Fibroblast of lung (primary cell): Measurements from ENCODE around the gene JARID2. TPM values are rescaled to one million over a fixed set of nuclear protein-coding genes. Genes with fewer than 3 reads are reported as not detected.

Experiments
- DNase-seq, 2 donors: peaks; one replicate each; pipeline versions ENCODE4 v3.0.0 to v3.0.0-alpha.2; 2010; ENCODE audit warnings: low read depth in 2 of 2
- H2AFZ ChIP-seq: 2 replicates; pipeline ENCODE4 v1.5.1; 2012; ENCODE audit warnings: low read length, control low read depth, inconsistent platforms
- H3K27ac ChIP-seq: 2 replicates; pipeline ENCODE4 v1.5.1; 2011; ENCODE audit warnings: low read length, control low read depth; ENCODE audit not compliant: insufficient read depth
- H3K27me3 ChIP-seq: 2 replicates; pipeline ENCODE4 v1.5.1; 2011; ENCODE audit warnings: mild to moderate bottlenecking, low read length; ENCODE audit not compliant: control insufficient read depth, insufficient read depth
- H3K36me3 ChIP-seq: 2 replicates; pipeline ENCODE4 v1.5.1; 2011; ENCODE audit warnings: low read length; ENCODE audit not compliant: control insufficient read depth, insufficient read depth
- H3K4me1 ChIP-seq: 2 replicates; pipeline ENCODE4 v1.5.1; 2011; ENCODE audit warnings: low read length; ENCODE audit not compliant: control insufficient read depth, insufficient read depth; ENCODE audit errors: extremely low read depth
- H3K4me2 ChIP-seq: 2 replicates; pipeline ENCODE4 v1.5.1; 2011; ENCODE audit warnings: low read length, control low read depth; ENCODE audit not compliant: insufficient read depth; ENCODE audit errors: extremely low read depth
- H3K4me3 ChIP-seq, 4 experiments: fragments of 200-600 bp in 1 of 4; sonication (generic) in 1 of 4; replicated peaks in 1 of 4; 2 replicates each; pipeline ENCODE4 v1.5.1; 2011 to 2016; ENCODE audit warnings: low read length in 4 of 4, low read depth in 3 of 4, mild to moderate bottlenecking in 3 of 4, control low read depth in 2 of 4, inconsistent platforms in 1 of 4, mixed read lengths in 1 of 4; ENCODE audit not compliant: insufficient read depth in 1 of 4; ENCODE audit errors: control extremely low read depth in 1 of 4
- H3K79me2 ChIP-seq: 2 replicates; pipeline ENCODE4 v1.5.1; 2012; ENCODE audit warnings: mild to moderate bottlenecking, low read length, inconsistent platforms; ENCODE audit not compliant: control insufficient read depth, insufficient read depth
- H3K9ac ChIP-seq: 2 replicates; pipeline ENCODE4 v1.5.1; 2011; ENCODE audit warnings: mild to moderate bottlenecking, low read length, control low read depth; ENCODE audit not compliant: insufficient read depth
- H3K9me3 ChIP-seq: 2 replicates; pipeline ENCODE4 v1.5.1; 2012; ENCODE audit warnings: low read depth, low read length; ENCODE audit not compliant: control insufficient read depth, insufficient read depth
- H4K20me1 ChIP-seq: 2 replicates; pipeline ENCODE4 v1.5.1; 2011; ENCODE audit warnings: low read length; ENCODE audit not compliant: control insufficient read depth, insufficient read depth; ENCODE audit errors: extremely low read depth
- EZH2 ChIP-seq: IDR thresholded peaks from 2 replicates; pipeline ENCODE4 v1.5.1; 2012; ENCODE audit warnings: low read length, control low read depth, mild to moderate bottlenecking; ENCODE audit errors: missing control alignments
- polyA plus RNA-seq, 2 donors: library from polyadenylated mRNA; depleted of rRNA in 1 of 2; stranded (reverse) in 1 of 2; unstranded in 1 of 2; fragments of >200 nt; gene quantifications; 2 replicates each; pipeline ENCODE4 v1.2.1, GENCODE V29; 2011 to 2012; ENCODE audit warnings: missing spikeins in 1 of 2
- total RNA-seq: library from RNA; depleted of rRNA; stranded (reverse); fragments of >200 nt; gene quantifications from 2 replicates; pipeline ENCODE4 v1.2.1, GENCODE V29; 2014
- TF ChIP-seq, protein P1 (sequence below), 2 donors: IDR thresholded peaks in 1 of 2; conservative IDR thresholded peaks in 1 of 2; 1 replicate in 1 of 2; 2 replicates in 1 of 2; pipeline ENCODE4 v1.5.1; 2011 to 2012; ENCODE audit warnings: low read length in 2 of 2, control low read depth in 1 of 2, inconsistent platforms in 1 of 2, low read depth in 1 of 2, mild to moderate bottlenecking in 1 of 2

Gene JARID2
- total and polyA plus RNA-seq, 2 donors (not counting 1 experiment from before 2014, with no cell fraction given) = 5.0 to 8.2 TPM

- H3K36me3 ChIP-seq = peaks cover 2% of the 10 kb centered on the region
- no peaks in the 10 kb centered on the region for H3K27me3 ChIP-seq
- no peaks in the 10 kb centered on the region for H3K4me1 ChIP-seq
- H3K4me3 ChIP-seq = no peak overlapping the region
- H3K9ac ChIP-seq = no peak overlapping the region
- no peaks in the 10 kb centered on the region for H3K9me3 ChIP-seq
- H3K79me2 ChIP-seq = no peaks in the 10 kb centered on the region
- H3K27ac ChIP-seq = no peak overlapping the region
- no peak overlapping the region for H3K4me2 ChIP-seq
- no peak overlapping the region for H2AFZ ChIP-seq
- no peaks in the 10 kb centered on the region for H4K20me1 ChIP-seq
- peak in 1 of 2 donors; percentile 59 for DNase-seq
- TF ChIP-seq, protein P1, sequence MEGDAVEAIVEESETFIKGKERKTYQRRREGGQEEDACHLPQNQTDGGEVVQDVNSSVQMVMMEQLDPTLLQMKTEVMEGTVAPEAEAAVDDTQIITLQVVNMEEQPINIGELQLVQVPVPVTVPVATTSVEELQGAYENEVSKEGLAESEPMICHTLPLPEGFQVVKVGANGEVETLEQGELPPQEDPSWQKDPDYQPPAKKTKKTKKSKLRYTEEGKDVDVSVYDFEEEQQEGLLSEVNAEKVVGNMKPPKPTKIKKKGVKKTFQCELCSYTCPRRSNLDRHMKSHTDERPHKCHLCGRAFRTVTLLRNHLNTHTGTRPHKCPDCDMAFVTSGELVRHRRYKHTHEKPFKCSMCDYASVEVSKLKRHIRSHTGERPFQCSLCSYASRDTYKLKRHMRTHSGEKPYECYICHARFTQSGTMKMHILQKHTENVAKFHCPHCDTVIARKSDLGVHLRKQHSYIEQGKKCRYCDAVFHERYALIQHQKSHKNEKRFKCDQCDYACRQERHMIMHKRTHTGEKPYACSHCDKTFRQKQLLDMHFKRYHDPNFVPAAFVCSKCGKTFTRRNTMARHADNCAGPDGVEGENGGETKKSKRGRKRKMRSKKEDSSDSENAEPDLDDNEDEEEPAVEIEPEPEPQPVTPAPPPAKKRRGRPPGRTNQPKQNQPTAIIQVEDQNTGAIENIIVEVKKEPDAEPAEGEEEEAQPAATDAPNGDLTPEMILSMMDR (conservative IDR thresholded peaks at IDR 0.05 in 1 of 2, IDR thresholded peaks at IDR 0.05 in 1 of 2; ENCODE audit: low read depth in 1 of 2, low read length in 2 of 2) = no peak
- no peak for TF ChIP-seq EZH2
These were observed 305.9 kb downstream of the JARID2 start for GRCh38 chr6:15551798-15552197.

- H3K4me1 ChIP-seq = no peaks in the 10 kb centered on the region
- no peaks in the 10 kb centered on the region for H3K27me3 ChIP-seq
- no peak overlapping the region for H3K4me2 ChIP-seq
- H2AFZ ChIP-seq = no peak overlapping the region
- no peak for DNase-seq
- no peaks in the 10 kb centered on the region for H3K79me2 ChIP-seq
- H3K9me3 ChIP-seq = no peaks in the 10 kb centered on the region
- H3K27ac ChIP-seq = no peak overlapping the region
- peaks cover 2% of the 10 kb centered on the region for H3K36me3 ChIP-seq
- H3K9ac ChIP-seq = no peak overlapping the region
- H4K20me1 ChIP-seq = no peaks in the 10 kb centered on the region
- H3K4me3 ChIP-seq = no peak overlapping the region
- TF ChIP-seq EZH2 = no peak
- TF ChIP-seq, protein P1 (conservative IDR thresholded peaks at IDR 0.05 in 1 of 2, IDR thresholded peaks at IDR 0.05 in 1 of 2; ENCODE audit: low read depth in 1 of 2, low read length in 2 of 2) = no peak
These were observed 307.2 kb downstream of the JARID2 start for GRCh38 chr6:15553031-15553430.

GRCh38 chr6:15553736-15554294 is 307.9 kb downstream of the JARID2 start:
- no peak overlapping the region for H3K4me3 ChIP-seq
- H3K4me1 ChIP-seq = no peaks in the 10 kb centered on the region
- no peak overlapping the region for H2AFZ ChIP-seq
- TF ChIP-seq EZH2 = no peak
- TF ChIP-seq, protein P1 (conservative IDR thresholded peaks at IDR 0.05 in 1 of 2, IDR thresholded peaks at IDR 0.05 in 1 of 2; ENCODE audit: low read depth in 1 of 2, low read length in 2 of 2) = no peak
- no peak for DNase-seq
- H4K20me1 ChIP-seq = no peaks in the 10 kb centered on the region
- H3K27ac ChIP-seq = no peak overlapping the region
- H3K36me3 ChIP-seq = peaks cover 2% of the 10 kb centered on the region
- H3K9me3 ChIP-seq = no peaks in the 10 kb centered on the region
- no peak overlapping the region for H3K9ac ChIP-seq
- H3K27me3 ChIP-seq = no peaks in the 10 kb centered on the region
- no peak overlapping the region for H3K4me2 ChIP-seq
- no peaks in the 10 kb centered on the region for H3K79me2 ChIP-seq
